Smooth muscle cell (in vitro differentiated cells): Measurements from ENCODE around the gene ALOX15. TPM values are rescaled to one million over a fixed set of nuclear protein-coding genes. Genes with fewer than 3 reads are reported as not detected.

ENCODE experiments used
- DNase-seq: peaks from one replicate; lab custom pipeline; 2025; ENCODE audit not compliant: unreplicated experiment; lab: John Stamatoyannopoulos, UW
- H2AFZ ChIP-seq: fragments of 200-600 bp; sonication (generic); 2 replicates; pipeline ENCODE4 v1.6.0; 2016; ENCODE audit warnings: antibody characterized with exemption, low read depth, mild to moderate bottlenecking
- H3F3A ChIP-seq: fragments of 200-600 bp; sonication (generic); 2 replicates; pipeline ENCODE4 v1.6.0; 2017; ENCODE audit warnings: antibody characterized with exemption, low read depth
- H3K27ac ChIP-seq: fragments of 200-600 bp; sonication (generic); 2 replicates; pipeline ENCODE4 v1.5.1; 2016; ENCODE audit warnings: low read depth, mild to moderate bottlenecking
- H3K27me3 ChIP-seq: fragments of 200-600 bp; sonication (generic); 2 replicates; pipeline ENCODE4 v1.6.1; 2016; ENCODE audit warnings: low read depth, mild to moderate bottlenecking
- H3K36me3 ChIP-seq: fragments of 200-600 bp; sonication (generic); 2 replicates; pipeline ENCODE4 v1.5.1; 2016; ENCODE audit warnings: low read depth
- H3K4me1 ChIP-seq: fragments of 200-600 bp; sonication (generic); 2 replicates; pipeline ENCODE4 v1.5.1; 2016; ENCODE audit warnings: low read depth
- H3K4me2 ChIP-seq: fragments of 200-600 bp; sonication (generic); 2 replicates; pipeline ENCODE4 v1.6.0; 2016; ENCODE audit warnings: mild to moderate bottlenecking
- H3K4me3 ChIP-seq: fragments of 200-600 bp; sonication (generic); 2 replicates; pipeline ENCODE4 v1.5.1; 2016; ENCODE audit warnings: mild to moderate bottlenecking
- H3K79me2 ChIP-seq: fragments of 200-600 bp; sonication (generic); 2 replicates; pipeline ENCODE4 v1.6.0; 2016; ENCODE audit warnings: low read depth, mild to moderate bottlenecking
- H3K9ac ChIP-seq: fragments of 200-600 bp; sonication (generic); 2 replicates; pipeline ENCODE4 v1.6.0; 2016; ENCODE audit warnings: low read depth
- H3K9me3 ChIP-seq: fragments of 200-600 bp; sonication (generic); replicated peaks from 2 replicates; pipeline ENCODE4 v1.5.1; 2016; ENCODE audit warnings: low read depth
- H4K20me1 ChIP-seq: fragments of 200-600 bp; sonication (generic); 2 replicates; pipeline ENCODE4 v1.6.0; 2016; ENCODE audit warnings: low read depth
- WGBS: methylation state at CpG from one replicate; pipeline ENCODE4 v1.1.7; 2016; ENCODE audit warnings: low lambda C conversion rate; 5-methylcytosine and 5-hydroxymethylcytosine counted together
- polyA plus RNA-seq: library from polyadenylated mRNA; unstranded; fragments of >200 nt; fragmentation: Nextera tagmentation; extraction: Ambion mirVana; gene quantifications from 2 replicates; pipeline ENCODE4 v1.2.1, GENCODE V29; 2016
- total RNA-seq: library from RNA; depleted of rRNA; stranded (reverse); fragments of >200 nt; gene quantifications from 2 replicates; pipeline ENCODE4 v1.2.3, GENCODE V29; 2014
- TF ChIP-seq, protein P1 (sequence below): fragments of 200-600 bp; sonication (generic); IDR thresholded peaks from 2 replicates; pipeline ENCODE4 v1.5.1; 2017; ENCODE audit warnings: borderline replicate concordance, mild to moderate bottlenecking, antibody characterized with exemption; ENCODE audit not compliant: insufficient read depth, poor library complexity, severe bottlenecking

ALOX15 gene
- total and polyA plus RNA-seq, 2 experiments from 2014 or later, result 0.32 TPM; not detected in 1

DNA sequence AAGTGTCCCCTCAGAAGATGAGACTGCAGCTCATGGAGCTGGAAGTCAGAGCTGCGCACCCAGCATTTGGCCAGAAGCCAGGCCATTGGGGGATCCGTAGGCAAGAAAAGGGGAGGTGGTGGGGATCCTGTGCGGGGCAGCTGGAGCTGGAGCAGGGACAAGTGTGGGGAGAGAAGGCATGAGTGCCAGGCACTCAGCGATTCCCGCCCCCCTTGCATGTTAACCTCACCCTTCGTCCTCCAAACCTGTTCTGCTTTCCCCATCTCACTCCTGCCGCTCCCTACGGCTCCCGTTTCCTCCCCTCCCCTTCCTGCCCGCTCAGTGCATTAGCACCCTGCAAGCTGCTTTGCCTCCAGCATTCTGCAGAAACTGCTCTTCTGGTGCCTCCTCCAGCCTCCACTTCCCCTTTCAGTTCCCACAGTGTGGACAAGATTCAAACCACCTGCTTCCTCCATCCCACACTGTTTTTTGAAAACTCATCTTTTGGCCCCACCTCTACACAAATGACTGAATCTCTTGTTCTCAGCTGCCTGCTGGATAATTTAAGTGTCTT is 5.6 kb downstream of the ALOX15 start:
- 44% methylated on average over 10 of the region's 10 CpGs for WGBS
- no peaks in the 10 kb centered on the region for H3K79me2 ChIP-seq
- TF ChIP-seq, protein P1, sequence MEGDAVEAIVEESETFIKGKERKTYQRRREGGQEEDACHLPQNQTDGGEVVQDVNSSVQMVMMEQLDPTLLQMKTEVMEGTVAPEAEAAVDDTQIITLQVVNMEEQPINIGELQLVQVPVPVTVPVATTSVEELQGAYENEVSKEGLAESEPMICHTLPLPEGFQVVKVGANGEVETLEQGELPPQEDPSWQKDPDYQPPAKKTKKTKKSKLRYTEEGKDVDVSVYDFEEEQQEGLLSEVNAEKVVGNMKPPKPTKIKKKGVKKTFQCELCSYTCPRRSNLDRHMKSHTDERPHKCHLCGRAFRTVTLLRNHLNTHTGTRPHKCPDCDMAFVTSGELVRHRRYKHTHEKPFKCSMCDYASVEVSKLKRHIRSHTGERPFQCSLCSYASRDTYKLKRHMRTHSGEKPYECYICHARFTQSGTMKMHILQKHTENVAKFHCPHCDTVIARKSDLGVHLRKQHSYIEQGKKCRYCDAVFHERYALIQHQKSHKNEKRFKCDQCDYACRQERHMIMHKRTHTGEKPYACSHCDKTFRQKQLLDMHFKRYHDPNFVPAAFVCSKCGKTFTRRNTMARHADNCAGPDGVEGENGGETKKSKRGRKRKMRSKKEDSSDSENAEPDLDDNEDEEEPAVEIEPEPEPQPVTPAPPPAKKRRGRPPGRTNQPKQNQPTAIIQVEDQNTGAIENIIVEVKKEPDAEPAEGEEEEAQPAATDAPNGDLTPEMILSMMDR, result no peak

DNA sequence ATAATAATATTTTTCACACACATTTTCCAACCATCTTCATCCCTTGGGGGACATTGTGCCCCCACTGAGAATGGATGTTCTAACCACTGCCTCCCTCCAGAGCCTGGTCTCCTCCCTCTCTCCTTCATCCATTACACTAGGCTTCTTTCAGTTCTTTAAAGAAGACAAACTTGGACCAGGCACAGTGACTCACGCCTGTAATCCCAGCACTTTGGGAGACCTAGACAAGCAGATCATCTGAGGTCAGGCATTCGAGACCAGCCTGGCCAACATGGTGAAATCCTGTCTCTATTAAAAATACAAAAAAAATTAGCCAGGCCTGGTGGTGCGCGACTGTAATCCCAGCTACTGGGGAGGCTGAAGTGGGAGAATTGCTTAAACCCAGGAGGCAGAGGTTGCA is 6.5 kb downstream of the ALOX15 start:
- Histone ChIP-seq H3K4me3 (no peak overlapping the region), H2AFZ (no peak overlapping the region), H3K27me3 (peaks cover 24% of the 10 kb centered on the region), H3F3A (no peaks in the 10 kb centered on the region), H3K36me3 (no peaks in the 10 kb centered on the region), H3K9ac (no peak overlapping the region), H3K79me2 (no peaks in the 10 kb centered on the region), H3K4me1 (peaks cover 4% of the 10 kb centered on the region), H3K27ac (no peak overlapping the region), H3K9me3 (no peaks in the 10 kb centered on the region), H4K20me1 (no peaks in the 10 kb centered on the region), H3K4me2 (no peak overlapping the region)
- 27% methylated on average over 4 of the region's 4 CpGs for WGBS
- no peak for DNase-seq
- TF ChIP-seq, protein P1, result no peak

More for the DNA sequence above, 5.6 kb downstream of the ALOX15 start:
- H3K27ac ChIP-seq, result no peak overlapping the region
- H3K9me3 ChIP-seq, result no peaks in the 10 kb centered on the region
- peaks cover 4% of the 10 kb centered on the region for H3K4me1 ChIP-seq
- H4K20me1 ChIP-seq, result no peaks in the 10 kb centered on the region
- H3K4me2 ChIP-seq, result no peak overlapping the region
- no peaks in the 10 kb centered on the region for H3F3A ChIP-seq
- H3K27me3 ChIP-seq, result peaks cover 29% of the 10 kb centered on the region
- no peak overlapping the region for H3K4me3 ChIP-seq
- no peaks in the 10 kb centered on the region for H3K36me3 ChIP-seq
- no peak overlapping the region for H3K9ac ChIP-seq
- no peak overlapping the region for H2AFZ ChIP-seq
- no peak for DNase-seq

DNA sequence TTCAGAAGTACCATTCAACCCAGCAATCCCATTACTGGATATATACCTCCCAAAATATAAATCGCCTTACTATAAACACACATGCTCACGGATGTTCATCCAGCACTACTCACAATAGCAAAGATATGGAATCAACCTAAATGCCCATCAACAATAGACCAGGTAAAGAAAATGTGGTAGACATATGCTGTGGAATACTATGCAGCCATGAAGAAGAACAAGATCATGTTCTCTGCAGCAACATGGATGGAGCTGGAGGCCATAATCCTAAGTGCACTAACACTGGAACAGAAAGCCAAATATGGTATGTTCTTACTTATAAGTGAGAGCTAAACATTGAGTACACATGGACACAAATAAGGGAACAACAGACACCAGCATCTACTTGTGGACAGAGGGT is 7.8 kb downstream of the ALOX15 start:
- H4K20me1 ChIP-seq, result no peaks in the 10 kb centered on the region
- H3K4me2 ChIP-seq, result no peak overlapping the region
- no peaks in the 10 kb centered on the region for H3F3A ChIP-seq
- no peaks in the 10 kb centered on the region for H3K36me3 ChIP-seq
- TF ChIP-seq, protein P1, result no peak
- peaks cover 4% of the 10 kb centered on the region for H3K4me1 ChIP-seq
- no peaks in the 10 kb centered on the region for H3K79me2 ChIP-seq
- no peak overlapping the region for H3K9ac ChIP-seq
- H3K4me3 ChIP-seq, result no peak overlapping the region
- no peak for DNase-seq
- H3K27ac ChIP-seq, result no peak overlapping the region
- no peaks in the 10 kb centered on the region for H3K9me3 ChIP-seq
- H2AFZ ChIP-seq, result no peak overlapping the region
- WGBS, result 90% methylated on average over 2 of the region's 2 CpGs
- peaks cover 15% of the 10 kb centered on the region for H3K27me3 ChIP-seq

DNA sequence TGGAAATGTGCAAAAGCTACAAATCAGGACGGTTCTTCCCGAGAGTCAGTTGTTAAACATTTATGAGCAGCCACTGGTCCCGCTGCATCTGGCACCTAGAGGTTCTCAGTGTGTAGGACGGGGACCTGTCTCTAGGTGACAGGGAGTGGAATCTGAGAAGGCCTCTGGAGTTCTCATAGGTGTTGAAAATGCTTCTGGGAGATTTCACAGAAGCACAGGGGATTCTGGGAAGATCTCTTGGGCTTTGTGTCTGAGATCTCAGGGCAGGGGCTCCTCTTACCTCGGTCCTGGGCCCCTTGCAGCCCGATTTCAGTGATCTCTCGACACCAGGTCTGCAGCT is 8.9 kb downstream of the ALOX15 start:
- Histone ChIP-seq H3K79me2 (no peaks in the 10 kb centered on the region), H2AFZ (no peak overlapping the region), H3K9ac (no peak overlapping the region), H3K27ac (no peak overlapping the region), H3K27me3 (peaks cover 12% of the 10 kb centered on the region), H3K9me3 (no peaks in the 10 kb centered on the region), H3K4me3 (no peak overlapping the region), H3K4me2 (no peak overlapping the region), H3F3A (no peaks in the 10 kb centered on the region), H3K36me3 (no peaks in the 10 kb centered on the region), H4K20me1 (no peaks in the 10 kb centered on the region), H3K4me1 (peaks cover 4% of the 10 kb centered on the region)
- TF ChIP-seq, protein P1, result no peak
- 72% methylated on average over 7 of the region's 7 CpGs for WGBS
- DNase-seq, result no peak
